ENCODE results near the gene METTL25B. TPM values are rescaled to one million over a fixed set of nuclear protein-coding genes. Genes with fewer than 3 reads are reported as not detected.
A peak's percentile ranks its signal among the peaks of the same experiment; 100 is the strongest.

METTL25B gene
- total and polyA plus RNA-seq, 2 of the 13 experiments (the other 11 are each of a cell fraction or from before 2014, with no cell fraction given), result 11.9 to 24.0 TPM

DNA sequence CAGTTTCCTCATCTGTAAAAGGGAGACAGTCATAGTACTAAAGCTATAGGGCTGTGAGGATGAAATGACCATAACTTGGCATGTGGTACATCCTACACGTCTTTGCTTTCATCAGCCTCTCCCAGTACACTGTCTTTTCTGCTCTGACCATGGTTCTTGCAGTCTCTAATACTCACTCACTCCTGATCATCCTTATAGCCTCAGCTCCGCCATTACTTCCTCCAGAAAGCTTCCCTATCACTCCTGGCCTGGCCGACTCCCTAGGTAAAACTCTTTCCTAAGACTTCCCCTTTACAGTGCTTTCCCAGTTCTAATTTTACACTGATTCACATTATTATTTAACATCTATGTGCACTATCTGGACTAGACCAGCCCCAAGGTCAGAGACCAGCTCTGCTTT is 17.6 kb downstream of the METTL25B start:
- intact Hi-C loops (cut with micrococcal nuclease; ENCODE audit: unreplicated experiment), result no loop called here
- peak overlapping the region; percentile 59 to 90 (median 77); a peak in 4 of 6 replicates for H3K4me3 ChIP-seq (replicated peaks in 1 of 3; ENCODE audit: insufficient read depth in 1 of 3, low read depth in 2 of 3, low read length in 3 of 3)
- CTCF ChIA-PET (ENCODE audit: low intra/inter-chr PET ratio, low total read pairs), result no interaction called here

DNA sequence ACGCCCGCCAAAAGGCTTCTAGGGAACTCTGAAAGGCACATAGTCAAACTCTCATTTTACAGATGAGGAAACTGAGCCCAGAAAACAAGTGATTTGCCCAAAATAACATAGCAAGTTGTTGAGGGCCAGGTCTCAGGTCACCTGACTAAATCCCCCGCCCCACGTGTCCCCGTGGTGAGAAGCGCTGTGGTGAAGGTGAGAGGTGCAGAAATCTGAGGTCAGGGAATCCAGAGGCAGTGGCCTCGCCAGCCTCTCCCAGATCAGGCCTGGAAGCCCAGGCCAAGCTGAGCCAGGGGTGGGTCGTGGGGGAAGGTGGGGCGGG is 18.1 kb downstream of the METTL25B start:
- in situ Hi-C loops (cut with HindIII; ENCODE audit: extremely low pct_ligation_motif_present, low pct_unique_long_range_greater_than_20kb) (no loop called here), intact Hi-C loops (cut with micrococcal nuclease; ENCODE audit: unreplicated experiment) (no loop called here)
- peak overlapping the region; percentile 100 for H3K27ac ChIP-seq (ENCODE audit: extremely low read length, insufficient read depth, low read length)
- H3K4me2 ChIP-seq (ENCODE audit: low read depth, low read length), result peak overlapping the region; percentile 100
- no TSS peak for BruUV-seq (replicated peaks)
- CTCF ChIA-PET (ENCODE audit: low intra/inter-chr PET ratio, low total read pairs), result no interaction called here
- no peak for ATAC-seq
- no peak overlapping the region for H2AFZ ChIP-seq (ENCODE audit: low read length)
- peak overlapping the region; percentile 59 to 90 (median 77); a peak in 5 of 6 replicates for H3K4me3 ChIP-seq (replicated peaks in 1 of 3; ENCODE audit: insufficient read depth in 1 of 3, low read depth in 2 of 3, low read length in 3 of 3)
- 47% methylated on average over 8 of the region's 9 CpGs for WGBS (ENCODE audit: low lambda C conversion rate)
- H3K4me1 ChIP-seq (ENCODE audit: insufficient read depth, low read length), result peaks cover 49% of the 10 kb centered on the region
- peak overlapping the region; percentile 100 for H3K9ac ChIP-seq (ENCODE audit: insufficient read depth, low read depth, low read length)
- peaks cover 10 to 37% of the 10 kb centered on the region in 2 experiments; a peak in 4 of 5 replicates for H3K36me3 ChIP-seq (replicated peaks in 1 of 2; ENCODE audit: control insufficient read depth in 1 of 2, insufficient read depth in 2 of 2, low read length in 2 of 2)
- no peak for FAIRE-seq
- H3K27me3 ChIP-seq (ENCODE audit: control insufficient read depth in 1 of 2, insufficient read depth in 2 of 2, low read length in 2 of 2), result no peaks in the 10 kb centered on the region; a peak in 1 of 5 replicates
- no peak for DNase-seq (ENCODE audit: low spot score)
- peaks cover 13% of the 10 kb centered on the region for H4K20me1 ChIP-seq (ENCODE audit: insufficient read depth, low read length)
- POLR2A ChIA-PET, result interaction anchor here (0.9 to 3.3 kb wide), 4 partner anchors 18 to 289 kb away, joined by 3 to 27 read pairs (median 5); partner anchors contain the start of genes ISG20L2, METTL25B and PRCC
- peaks cover 66% of the 10 kb centered on the region for H3K79me2 ChIP-seq (ENCODE audit: insufficient read depth, low read length)
- no peaks in the 10 kb centered on the region for H3K9me3 ChIP-seq (ENCODE audit: low read length)
- TF ChIP-seq TARDBP (CRISPR knock-in tag; IDR thresholded peaks at IDR 0.05), result no peak
- no peak for TF ChIP-seq CBX5 (CRISPR knock-in tag; IDR thresholded peaks at IDR 0.05; ENCODE audit: borderline replicate concordance)
- TF ChIP-seq, protein P1, sequence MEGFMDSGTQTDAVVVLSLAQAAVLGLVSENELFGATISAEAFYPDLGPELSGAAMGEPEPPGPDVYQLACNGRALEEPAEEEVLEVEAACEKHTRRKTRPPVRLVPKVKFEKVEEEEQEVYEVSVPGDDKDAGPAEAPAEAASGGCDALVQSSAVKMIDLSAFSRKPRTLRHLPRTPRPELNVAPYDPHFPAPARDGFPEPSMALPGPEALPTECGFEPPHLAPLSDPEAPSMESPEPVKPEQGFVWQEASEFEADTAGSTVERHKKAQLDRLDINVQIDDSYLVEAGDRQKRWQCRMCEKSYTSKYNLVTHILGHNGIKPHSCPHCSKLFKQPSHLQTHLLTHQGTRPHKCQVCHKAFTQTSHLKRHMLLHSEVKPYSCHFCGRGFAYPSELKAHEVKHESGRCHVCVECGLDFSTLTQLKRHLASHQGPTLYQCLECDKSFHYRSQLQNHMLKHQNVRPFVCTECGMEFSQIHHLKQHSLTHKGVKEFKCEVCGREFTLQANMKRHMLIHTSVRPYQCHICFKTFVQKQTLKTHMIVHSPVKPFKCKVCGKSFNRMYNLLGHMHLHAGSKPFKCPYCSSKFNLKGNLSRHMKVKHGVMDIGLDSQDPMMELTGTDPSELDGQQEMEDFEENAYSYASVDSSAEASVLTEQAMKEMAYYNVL (CRISPR knock-in tag; IDR thresholded peaks at IDR 0.05; ENCODE audit: borderline replicate concordance), result no peak
- no peak for TF ChIP-seq ZFX (CRISPR knock-in tag; IDR thresholded peaks at IDR 0.05; ENCODE audit: low read depth)
- TF ChIP-seq, protein P2, sequence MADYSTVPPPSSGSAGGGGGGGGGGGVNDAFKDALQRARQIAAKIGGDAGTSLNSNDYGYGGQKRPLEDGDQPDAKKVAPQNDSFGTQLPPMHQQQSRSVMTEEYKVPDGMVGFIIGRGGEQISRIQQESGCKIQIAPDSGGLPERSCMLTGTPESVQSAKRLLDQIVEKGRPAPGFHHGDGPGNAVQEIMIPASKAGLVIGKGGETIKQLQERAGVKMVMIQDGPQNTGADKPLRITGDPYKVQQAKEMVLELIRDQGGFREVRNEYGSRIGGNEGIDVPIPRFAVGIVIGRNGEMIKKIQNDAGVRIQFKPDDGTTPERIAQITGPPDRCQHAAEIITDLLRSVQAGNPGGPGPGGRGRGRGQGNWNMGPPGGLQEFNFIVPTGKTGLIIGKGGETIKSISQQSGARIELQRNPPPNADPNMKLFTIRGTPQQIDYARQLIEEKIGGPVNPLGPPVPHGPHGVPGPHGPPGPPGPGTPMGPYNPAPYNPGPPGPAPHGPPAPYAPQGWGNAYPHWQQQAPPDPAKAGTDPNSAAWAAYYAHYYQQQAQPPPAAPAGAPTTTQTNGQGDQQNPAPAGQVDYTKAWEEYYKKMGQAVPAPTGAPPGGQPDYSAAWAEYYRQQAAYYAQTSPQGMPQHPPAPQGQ (CRISPR knock-in tag; IDR thresholded peaks at IDR 0.05; ENCODE audit: borderline replicate concordance), result no peak
- no peak for TF ChIP-seq AGO1 (IDR thresholded peaks at IDR 0.05; ENCODE audit: low read depth, low read length, poor library complexity, severe bottlenecking)
- TF ChIP-seq, protein P3, sequence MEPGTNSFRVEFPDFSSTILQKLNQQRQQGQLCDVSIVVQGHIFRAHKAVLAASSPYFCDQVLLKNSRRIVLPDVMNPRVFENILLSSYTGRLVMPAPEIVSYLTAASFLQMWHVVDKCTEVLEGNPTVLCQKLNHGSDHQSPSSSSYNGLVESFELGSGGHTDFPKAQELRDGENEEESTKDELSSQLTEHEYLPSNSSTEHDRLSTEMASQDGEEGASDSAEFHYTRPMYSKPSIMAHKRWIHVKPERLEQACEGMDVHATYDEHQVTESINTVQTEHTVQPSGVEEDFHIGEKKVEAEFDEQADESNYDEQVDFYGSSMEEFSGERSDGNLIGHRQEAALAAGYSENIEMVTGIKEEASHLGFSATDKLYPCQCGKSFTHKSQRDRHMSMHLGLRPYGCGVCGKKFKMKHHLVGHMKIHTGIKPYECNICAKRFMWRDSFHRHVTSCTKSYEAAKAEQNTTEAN (CRISPR knock-in tag; conservative IDR thresholded peaks at IDR 0.05), result no peak
- TF ChIP-seq ZNF501 (CRISPR knock-in tag; IDR thresholded peaks at IDR 0.05), result peak; percentile 52; the same call in 1 of the 2 replicates
- TF ChIP-seq NR2F2 (IDR thresholded peaks at IDR 0.05; ENCODE audit: borderline replicate concordance, low read depth), result no peak
- no peak for TF ChIP-seq KDM3A (CRISPR knock-in tag; IDR thresholded peaks at IDR 0.05; ENCODE audit: low read depth)
- TF ChIP-seq AHR (CRISPR knock-in tag; IDR thresholded peaks at IDR 0.05), result no peak

More for the DNA sequence above, 17.6 kb downstream of the METTL25B start:
- H3K9ac ChIP-seq (ENCODE audit: insufficient read depth, low read depth, low read length), result peak overlapping the region; percentile 100
- H3K27ac ChIP-seq (ENCODE audit: extremely low read length, insufficient read depth, low read length), result peak overlapping the region; percentile 100
- H4K20me1 ChIP-seq (ENCODE audit: insufficient read depth, low read length), result peaks cover 13% of the 10 kb centered on the region
- no peaks in the 10 kb centered on the region; a peak in 1 of 5 replicates for H3K27me3 ChIP-seq (ENCODE audit: control insufficient read depth in 1 of 2, insufficient read depth in 2 of 2, low read length in 2 of 2)
- no peak for FAIRE-seq
- no peak for DNase-seq (ENCODE audit: low spot score)
- H3K36me3 ChIP-seq (replicated peaks in 1 of 2; ENCODE audit: control insufficient read depth in 1 of 2, insufficient read depth in 2 of 2, low read length in 2 of 2), result peaks cover 10 to 37% of the 10 kb centered on the region in 2 experiments; a peak in 4 of 5 replicates
- H3K9me3 ChIP-seq (ENCODE audit: low read length), result no peaks in the 10 kb centered on the region
- in situ Hi-C loops (cut with HindIII; ENCODE audit: extremely low pct_ligation_motif_present, low pct_unique_long_range_greater_than_20kb), result no loop called here
- POLR2A ChIA-PET, result interaction anchor here (0.9 to 3.3 kb wide), 2 partner anchors 17 to 21 kb away, joined by 3 to 27 read pairs; partner anchors contain the start of genes ISG20L2, METTL25B and PRCC
- 93% methylated on average over 3 of the region's 3 CpGs for WGBS (ENCODE audit: low lambda C conversion rate)
- H2AFZ ChIP-seq (ENCODE audit: low read length), result no peak overlapping the region
- TF ChIP-seq SRSF9 (IDR thresholded peaks at IDR 0.05; ENCODE audit: borderline replicate concordance, insufficient read depth, low read depth, low read length, poor library complexity, severe bottlenecking) (no peak), RBM22 (optimal IDR thresholded peaks at IDR 0.05; ENCODE audit: low read length) (peak; percentile 11), FOXA1 (IDR thresholded peaks at IDR 0.05) (no peak), FOXA1 (CRISPR knock-in tag; IDR thresholded peaks at IDR 0.05) (no peak)
- no TSS peak for BruUV-seq (replicated peaks)
- peaks cover 61% of the 10 kb centered on the region for H3K79me2 ChIP-seq (ENCODE audit: insufficient read depth, low read length)
- peak overlapping the region; percentile 100 for H3K4me2 ChIP-seq (ENCODE audit: low read depth, low read length)
- H3K4me1 ChIP-seq (ENCODE audit: insufficient read depth, low read length), result peaks cover 51% of the 10 kb centered on the region
- no peak for ATAC-seq

Data from HepG2 (cell line).